MCF 10A (cell line): ENCODE results near the gene CPA4. TPM values are rescaled to one million over a fixed set of nuclear protein-coding genes. Genes with fewer than 3 reads are reported as not detected.

ENCODE experiments used
- BruUV-seq: library from RNA; stranded (reverse); fragments of 400-500 nt; replicated peaks from 2 replicates; lab custom pipeline; 2021; lab: Mats Ljungman, UMichigan
- CTCF ChIA-PET: fragments of 300-600 bp; sonication (Branson Sonifier 250); formaldehyde crosslinking; extraction: SDS; loops from one replicate; lab custom pipeline; 2021; ENCODE audit warnings: antibody characterized with exemption, inconsistent platforms; lab: Yijun Ruan, JAX
- POLR2A ChIA-PET: fragments of 300-600, 350-650 bp; sonication (Branson Sonifier 250); formaldehyde crosslinking; extraction: SDS; loops from one replicate; lab custom pipeline; 2020; ENCODE audit warnings: antibody characterized with exemption, inconsistent platforms; lab: Yijun Ruan, JAX
- DNase-seq: peaks from one replicate; pipeline ENCODE4 v3.0.0-alpha.2; 2018; ENCODE audit not compliant: unreplicated experiment
- H3K27ac Mint-ChIP-seq: one replicate; pipeline ENCODE4 v1.8.0; 2022; ENCODE audit warnings: mild to moderate bottlenecking, low read depth, mixed read lengths; ENCODE audit not compliant: unreplicated experiment
- H3K27me3 Mint-ChIP-seq: one replicate; pipeline ENCODE4 v1.8.0; 2022; ENCODE audit warnings: mixed read lengths; ENCODE audit not compliant: insufficient read depth, unreplicated experiment
- H3K36me3 Mint-ChIP-seq: one replicate; pipeline ENCODE4 v1.8.0; 2022; ENCODE audit warnings: mild to moderate bottlenecking, moderate library complexity, mixed read lengths; ENCODE audit not compliant: insufficient read depth, unreplicated experiment
- H3K4me1 Mint-ChIP-seq: one replicate; pipeline ENCODE4 v1.8.0; 2022; ENCODE audit warnings: mixed read lengths; ENCODE audit not compliant: insufficient read depth, unreplicated experiment
- H3K4me3 Mint-ChIP-seq: one replicate; pipeline ENCODE4 v1.8.0; 2022; ENCODE audit warnings: mild to moderate bottlenecking, moderate library complexity, mixed read lengths; ENCODE audit not compliant: unreplicated experiment
- H3K9me3 Mint-ChIP-seq: one replicate; pipeline ENCODE4 v1.8.0; 2022; ENCODE audit warnings: mixed read lengths; ENCODE audit not compliant: unreplicated experiment
- intact Hi-C: fragments of 100-400 bp; cut with micrococcal nuclease; formaldehyde crosslinking; loops from 2 replicates; pipeline ENCODE4 v1.14.1; 2022
- total RNA-seq: library from RNA; stranded (reverse); gene quantifications from 2 replicates; pipeline ENCODE4 v1.2.3, GENCODE V29; 2022
- TF ChIP-seq, protein P1 (sequence below): fragments of 200-600 bp; IDR thresholded peaks from one replicate; pipeline ENCODE4 v1.8.0; 2022; ENCODE audit warnings: antibody characterized with exemption, mild to moderate bottlenecking; ENCODE audit not compliant: unreplicated experiment

CPA4 gene
- total RNA-seq, 1 experiment from 2014 or later, result 4.3 TPM

DNA sequence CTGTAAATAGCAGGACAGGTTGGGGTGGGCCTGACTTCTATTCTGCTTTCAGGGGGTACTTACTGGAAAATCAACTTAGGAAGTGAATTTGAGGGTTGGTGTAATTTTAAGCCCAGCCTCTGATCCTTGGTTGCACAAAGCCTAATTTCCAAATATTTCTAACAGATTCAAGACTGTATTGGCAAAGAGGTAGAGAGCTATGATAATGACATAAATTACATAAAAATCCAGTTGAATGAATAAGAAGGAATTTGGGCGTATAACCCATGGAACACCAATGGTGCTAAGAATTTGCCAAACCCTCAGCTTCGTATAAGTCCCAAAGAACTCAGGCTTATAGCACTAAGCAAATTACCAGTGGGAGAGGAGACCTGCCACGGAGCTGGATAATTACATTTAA is 11.9 kb downstream of the CPA4 start:
- Mint-ChIP-seq H3K27me3 (no peaks in the 10 kb centered on the region), H3K9me3 (no peaks in the 10 kb centered on the region), H3K4me3 (no peak overlapping the region), H3K27ac (no peak overlapping the region), H3K4me1 (no peaks in the 10 kb centered on the region), H3K36me3 (no peaks in the 10 kb centered on the region)
- TF ChIP-seq, protein P1, sequence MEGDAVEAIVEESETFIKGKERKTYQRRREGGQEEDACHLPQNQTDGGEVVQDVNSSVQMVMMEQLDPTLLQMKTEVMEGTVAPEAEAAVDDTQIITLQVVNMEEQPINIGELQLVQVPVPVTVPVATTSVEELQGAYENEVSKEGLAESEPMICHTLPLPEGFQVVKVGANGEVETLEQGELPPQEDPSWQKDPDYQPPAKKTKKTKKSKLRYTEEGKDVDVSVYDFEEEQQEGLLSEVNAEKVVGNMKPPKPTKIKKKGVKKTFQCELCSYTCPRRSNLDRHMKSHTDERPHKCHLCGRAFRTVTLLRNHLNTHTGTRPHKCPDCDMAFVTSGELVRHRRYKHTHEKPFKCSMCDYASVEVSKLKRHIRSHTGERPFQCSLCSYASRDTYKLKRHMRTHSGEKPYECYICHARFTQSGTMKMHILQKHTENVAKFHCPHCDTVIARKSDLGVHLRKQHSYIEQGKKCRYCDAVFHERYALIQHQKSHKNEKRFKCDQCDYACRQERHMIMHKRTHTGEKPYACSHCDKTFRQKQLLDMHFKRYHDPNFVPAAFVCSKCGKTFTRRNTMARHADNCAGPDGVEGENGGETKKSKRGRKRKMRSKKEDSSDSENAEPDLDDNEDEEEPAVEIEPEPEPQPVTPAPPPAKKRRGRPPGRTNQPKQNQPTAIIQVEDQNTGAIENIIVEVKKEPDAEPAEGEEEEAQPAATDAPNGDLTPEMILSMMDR, result no peak
- intact Hi-C loops, result no loop called here
- ChIA-PET CTCF (interaction anchor here (1.5 kb wide), 1 partner anchor 28 kb away, joined by 3 read pairs; no protein-coding TSS in a partner anchor), POLR2A (interaction anchor here (0.9 kb wide), 1 partner anchor 10 kb away, joined by 3 read pairs; no protein-coding TSS in a partner anchor)
- BruUV-seq, result no TSS peak
- no peak for DNase-seq

DNA sequence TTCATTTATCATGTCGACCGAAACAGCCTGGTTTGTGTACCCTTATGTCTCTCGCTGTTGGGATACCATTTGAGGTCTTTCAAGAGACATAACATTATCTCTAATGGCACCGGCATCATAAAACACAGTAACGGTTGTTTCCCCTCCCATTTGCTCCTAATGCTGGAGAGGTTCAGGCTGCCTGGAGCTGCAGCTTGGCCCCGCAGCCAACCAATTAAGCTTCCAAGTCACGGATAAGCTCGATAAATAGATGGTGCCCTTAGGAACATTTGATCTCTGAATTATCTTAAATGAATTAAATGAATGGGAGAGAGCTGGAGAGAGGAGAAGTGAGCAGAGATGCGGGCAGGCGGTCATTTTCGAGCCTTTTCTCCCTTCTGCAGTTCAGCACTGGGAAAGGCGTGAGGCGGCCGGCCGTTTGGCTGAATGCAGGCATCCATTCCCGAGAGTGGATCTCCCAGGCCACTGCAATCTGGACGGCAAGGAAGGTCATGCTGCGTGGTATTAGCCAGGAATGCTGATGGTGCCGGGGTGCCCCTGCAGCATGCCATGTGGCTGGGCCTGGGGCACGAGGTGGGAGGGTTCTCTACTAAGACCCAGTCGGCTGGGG is 12.6 kb downstream of the CPA4 start:
- CTCF ChIA-PET, result interaction anchor here (1.5 kb wide), 1 partner anchor 27 kb away, joined by 3 read pairs; no protein-coding TSS in a partner anchor
- H3K4me3 Mint-ChIP-seq, result no peak overlapping the region

DNA sequence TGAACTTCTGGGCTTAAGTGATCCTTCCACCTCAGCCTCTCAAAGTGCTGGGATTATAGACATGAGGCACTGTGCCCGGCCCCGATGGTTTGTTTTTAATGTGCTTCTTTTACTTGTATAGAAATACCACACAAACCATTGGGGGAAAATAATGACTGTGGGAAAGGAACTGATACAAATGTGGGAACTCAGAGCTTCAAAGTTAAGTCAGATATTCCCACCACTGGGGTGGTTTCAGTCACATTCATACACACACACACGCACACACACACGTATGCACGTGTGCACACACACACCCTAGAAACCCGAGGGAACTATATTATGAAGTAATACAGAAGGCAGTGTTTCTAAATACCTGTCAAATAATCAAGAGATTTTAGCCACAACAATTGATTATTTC is 17.0 kb downstream of the CPA4 start:
- Mint-ChIP-seq H3K4me3 (no peak overlapping the region), H3K9me3 (no peaks in the 10 kb centered on the region), H3K4me1 (no peaks in the 10 kb centered on the region), H3K36me3 (no peaks in the 10 kb centered on the region), H3K27ac (no peak overlapping the region), H3K27me3 (no peaks in the 10 kb centered on the region)
- no peak for DNase-seq
- no TSS peak for BruUV-seq
- intact Hi-C loops, result no loop called here
- ChIA-PET POLR2A (interaction anchor here (0.7 kb wide), 1 partner anchor 517 kb away, joined by 3 read pairs; no protein-coding TSS in a partner anchor), CTCF (interaction anchor here (0.6 kb wide), 1 partner anchor 20 kb away, joined by 3 read pairs; no protein-coding TSS in a partner anchor)
- TF ChIP-seq, protein P1, result no peak

More for the DNA sequence above, 12.6 kb downstream of the CPA4 start:
- BruUV-seq, result no TSS peak
- no peaks in the 10 kb centered on the region for H3K36me3 Mint-ChIP-seq
- POLR2A ChIA-PET, result interaction anchor here (0.9 kb wide), 1 partner anchor 9 kb away, joined by 3 read pairs; no protein-coding TSS in a partner anchor
- DNase-seq, result no peak
- TF ChIP-seq, protein P1, result no peak
- H3K27ac Mint-ChIP-seq, result no peak overlapping the region
- no peaks in the 10 kb centered on the region for H3K4me1 Mint-ChIP-seq
- H3K27me3 Mint-ChIP-seq, result no peaks in the 10 kb centered on the region
- intact Hi-C loops, result no loop called here
- H3K9me3 Mint-ChIP-seq, result no peaks in the 10 kb centered on the region

DNA sequence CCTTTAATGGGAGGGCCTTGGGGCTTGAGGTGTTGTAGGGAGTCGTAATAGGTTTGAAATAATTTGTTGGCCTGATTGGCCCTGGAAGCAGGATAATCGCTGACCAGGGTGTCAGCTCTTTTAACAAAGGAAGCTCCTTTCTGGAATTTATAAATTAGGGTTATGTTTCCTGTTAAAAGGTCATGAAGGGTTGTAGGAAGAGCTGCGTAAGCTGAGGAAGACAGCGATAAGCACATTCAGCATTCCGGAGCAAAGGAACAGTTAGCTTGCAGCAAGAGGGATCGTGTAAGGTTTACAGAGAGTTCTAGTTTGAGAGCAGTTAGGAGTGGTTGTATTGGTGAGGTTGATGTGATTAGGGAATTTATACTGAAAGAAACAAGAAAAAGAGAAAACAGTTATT is 21.3 kb downstream of the CPA4 start:
- BruUV-seq, result no TSS peak
- Mint-ChIP-seq H3K27ac (no peak overlapping the region), H3K4me3 (no peak overlapping the region), H3K36me3 (no peaks in the 10 kb centered on the region), H3K9me3 (no peaks in the 10 kb centered on the region), H3K4me1 (no peaks in the 10 kb centered on the region), H3K27me3 (no peaks in the 10 kb centered on the region)
- ChIA-PET CTCF (interaction anchor here (0.6 kb wide), 2 partner anchors 227 to 257 kb away, joined by 5 read pairs; no protein-coding TSS in a partner anchor), POLR2A (interaction anchor here (0.7 kb wide), 1 partner anchor 9 kb away, joined by 3 read pairs; no protein-coding TSS in a partner anchor)
- intact Hi-C loops, result no loop called here
- TF ChIP-seq, protein P1, result no peak
- no peak for DNase-seq
